ENCODE measurements around the gene HOXC4.
"Not testable (repeated sequence)": the region's sequence is repeated elsewhere in the genome, so short reads cannot be mapped to it uniquely, and the experiment has no call there.

The HOXC4 gene

DNA sequence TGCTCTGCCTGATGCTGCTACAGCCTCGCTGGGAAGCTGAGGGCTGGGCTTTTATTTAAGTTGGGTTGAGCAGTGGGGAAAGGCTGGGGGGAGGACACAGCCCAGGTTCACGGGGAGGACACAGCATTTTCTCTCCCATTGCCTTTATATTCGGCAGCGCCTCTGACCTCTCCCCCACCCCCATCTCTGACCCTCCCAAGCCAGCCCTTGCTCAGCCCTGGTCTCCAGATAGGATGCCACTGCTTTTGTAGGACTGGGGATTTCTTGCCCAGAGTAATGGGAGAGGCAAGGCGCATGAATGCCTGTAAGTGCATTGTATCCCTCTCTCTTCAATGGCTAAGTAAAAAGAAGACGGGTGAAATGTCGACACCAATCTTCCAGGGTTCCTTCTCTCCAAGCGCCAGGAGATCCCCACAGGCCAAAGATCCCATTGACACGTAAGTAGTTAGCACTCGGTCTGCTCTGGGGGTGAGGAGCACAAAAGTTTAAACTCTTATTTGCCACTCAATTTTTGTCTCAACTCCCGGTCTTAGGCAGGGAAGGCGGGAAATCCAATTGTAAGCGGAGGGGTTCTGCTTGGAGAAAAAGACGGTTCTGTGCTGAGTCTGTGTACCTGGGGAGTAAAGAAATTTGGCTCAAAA, 4.6 kb downstream of the HOXC4 start:
- DNase-seq = no peak

GRCh38 chr12:54059668-54060067, 6.0 kb downstream of the HOXC4 start:
- no peak for DNase-seq

- DNase-seq = no peak
These were observed 6.7 kb downstream of the HOXC4 start for GRCh38 chr12:54060174-54060974.

GRCh38 chr12:54060975-54061778, 7.5 kb downstream of the HOXC4 start:
- no peak for DNase-seq

- no peak for DNase-seq
These were observed 12.0 kb downstream of the HOXC4 start for GRCh38 chr12:54065677-54066076.

GRCh38 chr12:54066408-54066807, 12.8 kb downstream of the HOXC4 start:
- DNase-seq = no peak

- DNase-seq = no peak
These were observed 14.9 kb downstream of the HOXC4 start for GRCh38 chr12:54068418-54069070.

- DNase-seq = no peak
These were observed 18.3 kb downstream of the HOXC4 start for GRCh38 chr12:54071942-54072341.

GRCh38 chr12:54074308-54074707, 20.7 kb downstream of the HOXC4 start:
- DNase-seq = no peak

DNA sequence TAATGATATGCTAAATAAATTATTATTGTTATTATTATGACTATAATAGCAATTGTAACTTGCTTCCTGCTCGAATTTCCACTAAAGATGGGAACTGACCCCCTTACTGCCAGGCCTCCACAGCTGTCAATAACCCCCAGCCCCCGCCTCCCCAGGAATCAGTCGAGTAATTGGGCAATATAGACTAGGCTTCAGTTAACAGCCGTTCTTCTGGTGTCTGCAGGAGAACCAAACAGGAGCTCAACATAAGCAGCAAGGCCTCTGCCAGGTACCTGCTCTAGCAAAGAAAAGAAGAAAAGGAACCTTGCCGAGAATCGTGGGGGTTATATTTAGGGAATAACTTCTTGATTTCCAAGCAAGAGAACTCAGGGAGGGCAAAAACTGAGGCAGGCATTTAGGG, 21.8 kb downstream of the HOXC4 start:
- no peak for DNase-seq

GRCh38 chr12:54075974-54076373, 22.3 kb downstream of the HOXC4 start:
- no peak for DNase-seq

DNA sequence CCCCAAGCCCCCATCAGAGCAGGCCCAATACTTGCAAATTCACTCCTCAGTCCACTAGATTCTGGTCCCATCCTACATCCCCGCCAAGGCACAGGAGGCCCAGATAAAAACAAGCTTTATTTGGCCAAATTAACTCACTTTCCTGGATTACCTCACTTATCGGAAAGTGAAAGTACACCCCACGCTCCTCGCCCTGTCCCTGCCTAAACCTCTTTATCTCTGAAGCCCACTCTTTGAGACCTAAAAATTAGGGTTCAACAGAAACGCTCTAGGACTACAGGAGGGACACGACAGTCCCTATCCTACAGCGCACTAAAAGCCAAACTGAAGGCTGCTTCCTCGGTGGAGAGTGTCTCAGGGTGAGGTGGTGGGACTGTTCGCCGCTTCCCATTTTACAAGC, 24.2 kb downstream of the HOXC4 start:
- not testable (repeated sequence) for DNase-seq

DNA sequence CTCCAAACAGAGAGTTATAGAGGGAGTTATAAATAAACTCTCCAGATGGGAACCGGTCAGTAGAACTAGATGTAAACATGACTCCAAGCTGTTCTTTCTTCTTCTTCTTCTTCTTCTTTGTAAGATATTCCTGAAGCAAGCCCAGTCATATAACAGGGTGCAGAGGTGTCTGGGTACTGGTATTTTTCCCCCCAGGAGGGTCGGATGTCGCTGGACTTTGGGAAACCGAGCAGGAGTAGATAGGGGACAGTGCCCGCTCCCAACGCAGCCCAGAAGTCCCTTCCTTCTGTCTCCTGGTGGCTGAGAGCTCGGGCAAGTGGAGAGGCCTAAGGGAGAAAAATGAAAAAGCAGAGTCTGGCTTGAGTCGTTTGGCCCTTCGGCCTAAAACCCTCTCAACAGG, 25.5 kb downstream of the HOXC4 start:
- not testable (repeated sequence) for DNase-seq

DNA sequence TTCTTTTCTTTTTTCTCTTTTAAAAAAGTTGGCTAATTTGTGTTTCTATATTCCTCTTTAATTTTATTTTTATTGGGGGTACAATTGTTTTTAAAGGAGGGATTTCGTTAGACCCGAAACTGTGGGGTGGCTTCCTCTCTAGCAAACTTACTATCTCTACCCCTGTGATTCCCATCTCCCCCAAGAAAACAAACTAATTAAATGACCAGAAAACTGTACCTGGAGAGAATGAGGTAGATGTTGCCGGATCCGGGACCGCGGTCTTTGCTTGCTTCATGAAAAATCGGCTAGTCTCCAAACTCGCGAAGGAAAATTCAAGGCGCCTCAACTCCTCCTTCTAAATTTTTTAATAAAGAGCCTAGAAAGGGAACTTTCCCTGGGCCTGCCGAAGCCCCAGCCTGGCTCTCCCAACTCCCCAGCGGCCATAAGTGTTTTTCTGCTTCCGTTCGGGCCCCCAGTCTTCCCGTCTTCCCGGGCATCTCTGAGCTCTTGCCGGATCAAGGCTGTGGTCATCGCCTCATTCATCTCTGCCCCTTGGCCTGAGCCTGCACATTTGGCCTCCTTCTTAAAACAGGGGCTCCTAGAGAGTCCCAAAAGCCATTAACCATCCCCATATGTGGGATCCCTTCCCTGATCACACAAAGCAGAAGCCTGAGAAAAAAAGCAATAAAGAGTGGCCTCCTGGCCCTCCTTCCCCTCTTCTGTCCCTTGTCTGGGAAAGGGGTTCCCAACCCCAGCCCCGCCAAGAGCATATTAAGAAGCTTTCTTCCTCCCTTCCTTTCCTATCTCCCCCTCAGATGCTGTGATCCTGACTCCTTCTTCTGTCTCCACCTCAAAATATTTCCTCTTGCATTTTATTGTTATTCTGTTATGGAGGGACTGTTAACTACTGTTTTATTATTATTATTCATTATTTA, 26.6 kb downstream of the HOXC4 start:
- not testable (repeated sequence) for DNase-seq

DNA sequence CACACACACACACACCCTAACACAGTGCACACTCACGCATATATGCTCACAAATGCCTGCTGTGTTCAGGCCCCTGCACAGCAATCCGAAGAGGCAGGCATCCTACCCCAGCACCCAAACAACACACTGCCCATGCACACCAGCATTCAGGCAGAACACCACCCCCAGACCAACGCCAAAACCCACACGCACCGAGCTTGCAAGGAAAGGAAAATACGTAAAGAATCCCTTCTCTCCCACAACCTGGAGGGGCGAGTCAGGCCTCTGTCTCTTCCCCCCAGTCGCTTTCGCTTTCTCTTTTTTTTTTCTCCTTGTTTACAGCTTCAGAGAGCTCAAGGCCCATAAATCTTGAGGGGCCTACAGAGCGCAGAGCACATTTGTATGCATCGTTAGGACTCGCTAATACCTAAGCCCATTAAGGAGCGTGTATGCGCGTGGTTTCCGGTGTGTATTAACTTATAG, 27.4 kb downstream of the HOXC4 start:
- DNase-seq = peak; percentile 33

GRCh38 chr12:54081581-54082396, 28.2 kb downstream of the HOXC4 start:
- peak; percentile 23 for DNase-seq

DNA sequence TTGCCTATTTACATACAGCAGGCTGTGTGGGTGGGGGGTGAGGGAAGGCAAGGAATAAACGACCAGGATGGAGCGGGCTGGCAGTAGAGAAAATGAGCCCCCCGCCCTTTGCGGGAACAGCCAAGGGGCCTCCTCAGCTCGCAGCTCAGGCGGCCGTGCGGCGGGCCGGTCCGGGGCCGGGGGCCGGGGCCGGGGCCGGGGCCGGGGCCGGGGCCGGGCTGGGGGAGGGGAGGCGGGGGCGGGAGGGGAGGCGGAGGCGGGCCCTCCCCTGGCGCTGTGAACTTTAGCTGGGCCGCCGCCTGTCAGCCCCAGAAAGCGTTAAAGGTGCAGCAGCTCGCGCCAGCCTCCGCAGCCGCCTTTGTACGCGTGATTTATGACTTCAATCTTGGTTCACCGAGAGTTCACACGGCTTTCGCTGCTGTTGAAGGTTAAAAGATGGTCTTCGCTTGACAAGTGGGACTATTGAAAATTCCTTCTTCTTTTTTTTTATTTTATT, 28.8 kb downstream of the HOXC4 start:
- peak; percentile 44 for DNase-seq

- DNase-seq = not testable (repeated sequence)
These were observed 34.4 kb downstream of the HOXC4 start for GRCh38 chr12:54088011-54088410.

- not testable (repeated sequence) for DNase-seq
These were observed 35.8 kb downstream of the HOXC4 start for GRCh38 chr12:54089465-54089864.

DNA sequence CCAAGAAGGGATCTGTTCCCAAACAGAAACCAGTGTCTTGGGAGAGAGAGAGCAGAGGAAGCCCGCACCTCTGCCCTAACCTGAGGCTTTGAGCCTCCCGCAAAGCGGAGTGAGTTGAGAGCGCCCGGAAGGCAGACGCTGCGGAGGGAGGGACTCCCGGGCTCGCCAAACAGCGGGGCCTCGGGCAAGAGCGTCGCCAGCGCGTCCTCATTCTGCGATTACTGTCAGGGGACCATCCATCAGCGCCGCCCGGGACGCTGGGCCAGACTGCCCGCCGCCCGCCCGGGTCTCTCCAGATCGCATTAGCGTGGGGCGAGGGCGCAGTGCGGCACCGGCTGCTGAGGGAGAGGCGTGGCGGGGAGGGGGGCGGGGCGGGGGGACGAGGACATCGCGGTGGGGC, 36.7 kb downstream of the HOXC4 start:
- DNase-seq = not testable (repeated sequence)

- not testable (repeated sequence) for DNase-seq
These were observed 39.3 kb downstream of the HOXC4 start for GRCh38 chr12:54092943-54093342.
